Esophagus muscularis mucosa (tissue), 4 donors: ENCODE measurements around the gene NFAM1.

Source experiments
- CTCF ChIP-seq, 3 experiments: fragments of 200-600 bp in 2 of 3; fragments of 450-650 bp in 1 of 3; sonication (generic) in 2 of 3; IDR thresholded peaks; one replicate each; pipeline ENCODE4 v1.5.1; 2017 to 2019; ENCODE audit warnings: antibody characterized with exemption in 3 of 3, mild to moderate bottlenecking in 2 of 3, moderate library complexity in 1 of 3
- EP300 ChIP-seq: sonication (generic); formaldehyde crosslinking; IDR thresholded peaks from one replicate; pipeline ENCODE4 v1.6.1; 2017; ENCODE audit warnings: antibody characterized with exemption
- POLR2A ChIP-seq: fragments of 450-650 bp; IDR thresholded peaks from one replicate; pipeline ENCODE4 v1.6.1; 2017; ENCODE audit warnings: antibody characterized with exemption, moderate library complexity, mild to moderate bottlenecking, low read depth
- POLR2AphosphoS5 ChIP-seq, 2 donors: sonication (generic); formaldehyde crosslinking; IDR thresholded peaks; one replicate each; pipeline ENCODE4 v1.6.1; 2017; ENCODE audit warnings: antibody characterized with exemption in 2 of 2

GRCh38 chr22:42439821-42440674 lies 7.8 kb upstream of the NFAM1 start:
- TF ChIP-seq CTCF (IDR thresholded peaks at IDR 0.05) (no peak), POLR2A (no peak), EP300 (no peak), POLR2AphosphoS5 (IDR thresholded peaks at IDR 0.05) (no peak)
